Loucy (cell line): Measurements from ENCODE around the gene ARL16.

ENCODE experiments used
- CTCF ChIP-seq: fragments of 200-600 bp; sonication (generic); conservative IDR thresholded peaks from 2 replicates; pipeline ENCODE4 v1.5.1; 2014; ENCODE audit warnings: mild to moderate bottlenecking, antibody characterized with exemption, low read length
- EZH2phosphoT487 ChIP-seq: fragments of 200-600 bp; IDR thresholded peaks from 2 replicates; pipeline ENCODE4 v1.6.1; 2018; ENCODE audit warnings: antibody characterized with exemption, mild to moderate bottlenecking, moderate library complexity, borderline replicate concordance

- TF ChIP-seq CTCF (no peak), EZH2phosphoT487 (no peak)
Measured at GRCh38 chr17:81676906-81677305, 6.7 kb downstream of the ARL16 start.
